GM23338 (cell line): ENCODE results near the gene KIF25. TPM values are rescaled to one million over a fixed set of nuclear protein-coding genes. Genes with fewer than 3 reads are reported as not detected.

Experiments used
- ATAC-seq: fragments of 200-7000 bp; cut with Tn5 transposase; 3 replicates; pipeline ENCODE4 v1.9.1; 2020
- DNase-seq: peaks from one replicate; pipeline ENCODE4 v3.0.0-alpha.2; 2015; ENCODE audit warnings: low spot score
- H2AFZ ChIP-seq: fragments of 200-600 bp; sonication (generic); 2 replicates; pipeline ENCODE4 v1.8.0; 2016; ENCODE audit warnings: antibody characterized with exemption, mild to moderate bottlenecking, moderate library complexity
- H3F3A ChIP-seq: fragments of 200-600 bp; sonication (generic); replicated peaks from 2 replicates; pipeline ENCODE4 v1.8.0; 2017; ENCODE audit warnings: antibody characterized with exemption, mixed run types, low read depth
- H3K27ac ChIP-seq: fragments of 200-600 bp; sonication (generic); 2 replicates; pipeline ENCODE4 v1.6.1; 2016; ENCODE audit warnings: low read depth
- H3K27me3 ChIP-seq: fragments of 200-600 bp; sonication (generic); 2 replicates; pipeline ENCODE4 v1.8.0; 2016; ENCODE audit warnings: mild to moderate bottlenecking, mixed run types, moderate library complexity; ENCODE audit not compliant: insufficient read depth
- H3K36me3 ChIP-seq: fragments of 200-600 bp; sonication (generic); 2 replicates; pipeline ENCODE4 v1.8.0; 2016; ENCODE audit warnings: mild to moderate bottlenecking; ENCODE audit not compliant: insufficient read depth
- H3K4me1 ChIP-seq: fragments of 200-600 bp; sonication (generic); 2 replicates; pipeline ENCODE4 v1.8.0; 2016; ENCODE audit warnings: mild to moderate bottlenecking, moderate library complexity; ENCODE audit not compliant: insufficient read depth
- H3K4me2 ChIP-seq: fragments of 200-600 bp; sonication (generic); 2 replicates; pipeline ENCODE4 v1.7.1; 2017; ENCODE audit warnings: mixed run types
- H3K4me3 ChIP-seq: fragments of 200-600 bp; sonication (generic); 2 replicates; pipeline ENCODE4 v1.6.1; 2016; ENCODE audit warnings: mixed run types
- H3K79me2 ChIP-seq: fragments of 200-600 bp; sonication (generic); replicated peaks from 2 replicates; pipeline ENCODE4 v1.8.0; 2017; ENCODE audit warnings: mild to moderate bottlenecking; ENCODE audit not compliant: insufficient read depth
- H3K9me2 ChIP-seq: fragments of 200-600 bp; sonication (generic); 2 replicates; pipeline ENCODE4 v1.8.0; 2017; ENCODE audit not compliant: insufficient read depth
- H4K20me1 ChIP-seq: fragments of 200-600 bp; sonication (generic); replicated peaks from 2 replicates; pipeline ENCODE4 v1.8.0; 2017; ENCODE audit warnings: mild to moderate bottlenecking; ENCODE audit not compliant: insufficient read depth
- H3K27ac Mint-ChIP-seq: 2 replicates; pipeline ENCODE4 v1.8.0; 2020; ENCODE audit warnings: inconsistent platforms, mild to moderate bottlenecking, moderate library complexity, mixed read lengths
- H3K27me3 Mint-ChIP-seq: 3 replicates; pipeline ENCODE4 v1.8.0; 2022; ENCODE audit warnings: low read depth, mild to moderate bottlenecking, moderate library complexity, mixed read lengths, inconsistent platforms; ENCODE audit not compliant: insufficient read depth, poor library complexity
- H3K36me3 Mint-ChIP-seq: 3 replicates; pipeline ENCODE4 v1.8.0; 2021; ENCODE audit warnings: low read depth, mild to moderate bottlenecking, inconsistent platforms, moderate library complexity, mixed read lengths
- H3K4me1 Mint-ChIP-seq: 3 replicates; pipeline ENCODE4 v1.8.0; 2020; ENCODE audit warnings: mild to moderate bottlenecking, inconsistent platforms, mixed read lengths
- H3K4me3 Mint-ChIP-seq: 3 replicates; pipeline ENCODE4 v1.8.0; 2021; ENCODE audit warnings: moderate library complexity, mild to moderate bottlenecking, inconsistent platforms, mixed read lengths
- H3K9me3 Mint-ChIP-seq: 3 replicates; pipeline ENCODE4 v1.8.0; 2020; ENCODE audit warnings: moderate library complexity, mild to moderate bottlenecking, inconsistent platforms, mixed read lengths
- CREB1 ChIP-seq: fragments of 250-450 bp; sonication (Bioruptor Pico); IDR thresholded peaks from 2 replicates; pipeline ENCODE4 v1.5.0; 2020; ENCODE audit warnings: low read depth, mild to moderate bottlenecking, moderate library complexity
- ETS1 ChIP-seq: IDR thresholded peaks from 2 replicates; pipeline ENCODE4 v1.6.1; 2016; ENCODE audit warnings: antibody characterized with exemption
- EZH2 ChIP-seq: fragments of 200-600 bp; sonication (generic); IDR thresholded peaks from one replicate; pipeline ENCODE4 v1.8.0; 2017; ENCODE audit warnings: antibody characterized with exemption, mild to moderate bottlenecking, low read depth; ENCODE audit not compliant: unreplicated experiment
- EZH2phosphoT487 ChIP-seq: fragments of 200-600 bp; sonication (generic); IDR thresholded peaks from one replicate; pipeline ENCODE4 v1.8.1; 2018; ENCODE audit warnings: antibody characterized with exemption; ENCODE audit not compliant: unreplicated experiment
- JUNB ChIP-seq: IDR thresholded peaks from one replicate; pipeline ENCODE4 v1.6.1; 2016; ENCODE audit warnings: antibody characterized with exemption; ENCODE audit not compliant: unreplicated experiment
- POLR2AphosphoS5 ChIP-seq: IDR thresholded peaks from 2 replicates; pipeline ENCODE4 v1.6.1; 2016; ENCODE audit warnings: antibody characterized with exemption, low read depth
- REST ChIP-seq: IDR thresholded peaks from one replicate; pipeline ENCODE4 v1.6.1; 2018; ENCODE audit warnings: antibody characterized with exemption; ENCODE audit not compliant: unreplicated experiment
- STAT1 ChIP-seq: IDR thresholded peaks from one replicate; pipeline ENCODE4 v1.6.1; 2016; ENCODE audit warnings: antibody characterized with exemption; ENCODE audit not compliant: unreplicated experiment
- ZNF331 ChIP-seq: fragments of 250-450 bp; sonication (Bioruptor Pico); IDR thresholded peaks from 2 replicates; pipeline ENCODE4 v1.5.0; 2020; ENCODE audit warnings: low read depth, mild to moderate bottlenecking, moderate library complexity
- ZNF462 ChIP-seq: fragments of 250-450 bp; sonication (Bioruptor Pico); IDR thresholded peaks from 2 replicates; pipeline ENCODE4 v1.5.0; 2020; ENCODE audit warnings: mild to moderate bottlenecking, moderate library complexity
- polyA plus RNA-seq: library from polyadenylated mRNA; unstranded; fragments of >200 nt; fragmentation: Nextera tagmentation; extraction: Ambion mirVana; gene quantifications from 2 replicates; pipeline ENCODE4 v1.2.1, GENCODE V29; 2016
- total RNA-seq: library from RNA; depleted of rRNA; stranded (reverse); fragments of >200 nt; shearing (Covaris generic); gene quantifications from 2 replicates; pipeline ENCODE4 v1.2.3, GENCODE V29; 2014

The KIF25 gene
- total and polyA plus RNA-seq, 2 experiments from 2014 or later: 0.69 to 0.76 TPM

- TF ChIP-seq ETS1 (no peak), JUNB (no peak), REST (no peak), EZH2phosphoT487 (no peak)
Observed at GRCh38 chr6:168021581-168021980, 24.1 kb downstream of the KIF25 start (continued).

GRCh38 chr6:168022488-168023321, 25.2 kb downstream of the KIF25 start:
- Histone ChIP-seq H3F3A (no peaks in the 10 kb centered on the region), H3K79me2 (no peaks in the 10 kb centered on the region), H3K36me3 (no peaks in the 10 kb centered on the region), H3K27ac (no peak overlapping the region), H3K27me3 (no peaks in the 10 kb centered on the region), H3K4me3 (no peak overlapping the region), H3K4me2 (no peak overlapping the region), H3K4me1 (no peaks in the 10 kb centered on the region), H4K20me1 (no peaks in the 10 kb centered on the region), H2AFZ (no peak overlapping the region), H3K9me2 (no peaks in the 10 kb centered on the region)
- H3K4me1 Mint-ChIP-seq: peaks cover 3% of the 10 kb centered on the region; the same call in 1 of the 3 replicates
- no peaks in the 10 kb centered on the region; the same call in 2 of the 3 replicates for H3K9me3 Mint-ChIP-seq
- no peak for DNase-seq
- ATAC-seq: no peak; the same call in 2 of the 3 replicates
- no peaks in the 10 kb centered on the region for H3K36me3 Mint-ChIP-seq
- peaks cover 3% of the 10 kb centered on the region for H3K27me3 Mint-ChIP-seq
- no peak overlapping the region for H3K27ac Mint-ChIP-seq
- no peak overlapping the region for H3K4me3 Mint-ChIP-seq
- TF ChIP-seq ETS1: no peak
- TF ChIP-seq EZH2phosphoT487: no peak
- no peak for TF ChIP-seq POLR2AphosphoS5
- TF ChIP-seq ZNF462 (CRISPR knock-in tag): no peak
- TF ChIP-seq ZNF331 (CRISPR knock-in tag): no peak
- no peak for TF ChIP-seq CREB1 (CRISPR knock-in tag)
- no peak for TF ChIP-seq EZH2
- TF ChIP-seq STAT1: no peak
- TF ChIP-seq JUNB: no peak
